Stomach smooth muscle (tissue), 2 donors: ENCODE results near the gene TCP11.

Experiments
- H3K27ac ChIP-seq: one replicate; pipeline ENCODE4 v1.7.0; 2013; ENCODE audit warnings: mild to moderate bottlenecking, low read length, inconsistent platforms
- H3K27me3 ChIP-seq, 2 donors: one replicate each; pipeline ENCODE4 v1.7.0; 2013; ENCODE audit warnings: low read length in 2 of 2; ENCODE audit not compliant: insufficient read depth in 2 of 2, control insufficient read depth in 1 of 2
- H3K36me3 ChIP-seq, 2 donors: one replicate each; pipeline ENCODE4 v1.7.0; 2013; ENCODE audit warnings: low read length in 2 of 2; ENCODE audit not compliant: control insufficient read depth in 2 of 2, insufficient read depth in 2 of 2
- H3K4me1 ChIP-seq: one replicate; pipeline ENCODE4 v1.7.0; 2013; ENCODE audit warnings: low read length; ENCODE audit not compliant: control insufficient read depth, insufficient read depth
- H3K4me3 ChIP-seq, 2 donors: one replicate each; pipeline ENCODE4 v1.7.0; 2013; ENCODE audit warnings: low read length in 2 of 2
- H3K9ac ChIP-seq, 2 donors: one replicate each; pipeline ENCODE4 v1.7.0; 2013; ENCODE audit warnings: low read length in 2 of 2, mild to moderate bottlenecking in 1 of 2
- H3K9me3 ChIP-seq, 2 donors: one replicate each; pipeline ENCODE4 v1.7.0; 2013; ENCODE audit warnings: low read length in 2 of 2; ENCODE audit not compliant: control insufficient read depth in 2 of 2
- donor health status: healthy.
- donor health status: Pancreatic carcinoma.

The TCP11 gene

GRCh38 chr6:35173044-35173426 is 31.9 kb upstream of the TCP11 start:
- no peak overlapping the region for H3K27ac ChIP-seq
- H3K27me3 ChIP-seq = peaks cover 2 to 3% of the 10 kb centered on the region in 2 donors
- H3K9ac ChIP-seq = no peak overlapping the region
- no peak overlapping the region for H3K4me3 ChIP-seq
- no peaks in the 10 kb centered on the region for H3K36me3 ChIP-seq
- H3K9me3 ChIP-seq = no peaks in the 10 kb centered on the region
- H3K4me1 ChIP-seq = no peaks in the 10 kb centered on the region

GRCh38 chr6:35170891-35171290 is 29.8 kb upstream of the TCP11 start:
- H3K9ac ChIP-seq = no peak overlapping the region
- no peak overlapping the region for H3K4me3 ChIP-seq
- no peaks in the 10 kb centered on the region for H3K9me3 ChIP-seq
- H3K27ac ChIP-seq = no peak overlapping the region
- H3K27me3 ChIP-seq = peaks cover 0 to 2% of the 10 kb centered on the region in 2 donors
- H3K36me3 ChIP-seq = no peaks in the 10 kb centered on the region
- H3K4me1 ChIP-seq = no peaks in the 10 kb centered on the region

GRCh38 chr6:35170166-35170565 is 29.0 kb upstream of the TCP11 start:
- H3K4me3 ChIP-seq = no peak overlapping the region
- H3K4me1 ChIP-seq = peaks cover 2% of the 10 kb centered on the region
- no peaks in the 10 kb centered on the region for H3K9me3 ChIP-seq
- H3K27me3 ChIP-seq = peaks cover 0 to 2% of the 10 kb centered on the region in 2 donors
- H3K27ac ChIP-seq = no peak overlapping the region
- H3K36me3 ChIP-seq = no peaks in the 10 kb centered on the region
- H3K9ac ChIP-seq = no peak overlapping the region

GRCh38 chr6:35168461-35168861 is 27.3 kb upstream of the TCP11 start:
- peaks cover 0 to 2% of the 10 kb centered on the region in 2 donors for H3K27me3 ChIP-seq
- H3K36me3 ChIP-seq = no peaks in the 10 kb centered on the region
- H3K4me3 ChIP-seq = no peak overlapping the region
- peaks cover 2% of the 10 kb centered on the region for H3K4me1 ChIP-seq
- H3K9me3 ChIP-seq = no peaks in the 10 kb centered on the region
- no peak overlapping the region for H3K27ac ChIP-seq
- no peak overlapping the region for H3K9ac ChIP-seq

- H3K27ac ChIP-seq = no peak overlapping the region
- H3K9me3 ChIP-seq = no peaks in the 10 kb centered on the region
- peaks cover 0 to 2% of the 10 kb centered on the region in 2 donors for H3K27me3 ChIP-seq
- no peaks in the 10 kb centered on the region for H3K36me3 ChIP-seq
- peaks cover 2% of the 10 kb centered on the region for H3K4me1 ChIP-seq
- H3K4me3 ChIP-seq = no peak overlapping the region
- H3K9ac ChIP-seq = no peak overlapping the region
These were observed 26.4 kb upstream of the TCP11 start for GRCh38 chr6:35167505-35167904.

- peaks cover 0 to 2% of the 10 kb centered on the region in 2 donors for H3K27me3 ChIP-seq
- H3K9me3 ChIP-seq = no peaks in the 10 kb centered on the region
- no peaks in the 10 kb centered on the region for H3K36me3 ChIP-seq
- H3K27ac ChIP-seq = no peak overlapping the region
- peaks cover 2% of the 10 kb centered on the region for H3K4me1 ChIP-seq
- no peak overlapping the region for H3K9ac ChIP-seq
- no peak overlapping the region for H3K4me3 ChIP-seq
These were observed 25.4 kb upstream of the TCP11 start for GRCh38 chr6:35166520-35166919.

GRCh38 chr6:35166116-35166515 is 25.0 kb upstream of the TCP11 start:
- no peak overlapping the region for H3K4me3 ChIP-seq
- peaks cover 2% of the 10 kb centered on the region for H3K4me1 ChIP-seq
- no peaks in the 10 kb centered on the region for H3K36me3 ChIP-seq
- no peak overlapping the region for H3K9ac ChIP-seq
- peaks cover 0 to 2% of the 10 kb centered on the region in 2 donors for H3K27me3 ChIP-seq
- H3K9me3 ChIP-seq = no peaks in the 10 kb centered on the region
- no peak overlapping the region for H3K27ac ChIP-seq

GRCh38 chr6:35165630-35166071 is 24.5 kb upstream of the TCP11 start:
- no peaks in the 10 kb centered on the region for H3K36me3 ChIP-seq
- peaks cover 2% of the 10 kb centered on the region for H3K4me1 ChIP-seq
- H3K9me3 ChIP-seq = no peaks in the 10 kb centered on the region
- no peak overlapping the region for H3K27ac ChIP-seq
- peaks cover 0 to 2% of the 10 kb centered on the region in 2 donors for H3K27me3 ChIP-seq
- H3K4me3 ChIP-seq = no peak overlapping the region
- H3K9ac ChIP-seq = no peak overlapping the region

GRCh38 chr6:35164868-35165267 is 23.7 kb upstream of the TCP11 start:
- no peaks in the 10 kb centered on the region for H3K36me3 ChIP-seq
- peaks cover 0 to 2% of the 10 kb centered on the region in 2 donors for H3K27me3 ChIP-seq
- no peak overlapping the region for H3K27ac ChIP-seq
- no peak overlapping the region for H3K4me3 ChIP-seq
- no peaks in the 10 kb centered on the region for H3K9me3 ChIP-seq
- H3K4me1 ChIP-seq = peaks cover 2% of the 10 kb centered on the region
- H3K9ac ChIP-seq = no peak overlapping the region

- H3K4me1 ChIP-seq = peaks cover 2% of the 10 kb centered on the region
- H3K4me3 ChIP-seq = no peak overlapping the region
- H3K9me3 ChIP-seq = no peaks in the 10 kb centered on the region
- peaks cover 0 to 2% of the 10 kb centered on the region in 2 donors for H3K27me3 ChIP-seq
- no peaks in the 10 kb centered on the region for H3K36me3 ChIP-seq
- no peak overlapping the region for H3K27ac ChIP-seq
- H3K9ac ChIP-seq = no peak overlapping the region
These were observed 23.1 kb upstream of the TCP11 start for GRCh38 chr6:35164277-35164676.

- Histone ChIP-seq H3K4me3 (no peak overlapping the region), H3K36me3 (no peaks in the 10 kb centered on the region), H3K27me3 (no peaks in the 10 kb centered on the region), H3K9ac (no peak overlapping the region), H3K9me3 (no peaks in the 10 kb centered on the region), H3K27ac (no peak overlapping the region), H3K4me1 (peaks cover 2% of the 10 kb centered on the region)
These were observed 22.7 kb upstream of the TCP11 start for GRCh38 chr6:35163836-35164235.
